Stimulated activated CD8-positive, alpha-beta memory T cell treated with anti-CD3 and anti-CD28 coated beads, Interleukin-2, amount 100 ng/mL, for 1 hour (primary cell): ENCODE measurements around the gene ALG12.
"Not testable (repeated sequence)": the region's sequence is repeated elsewhere in the genome, so short reads cannot be mapped to it uniquely, and the experiment has no call there.

Experiments used
- DNase-seq, 2 donors: peaks; one replicate each; pipeline ENCODE4 v3.0.0-alpha.2; 2020; ENCODE audit warnings: low read depth in 2 of 2

ALG12 gene

GRCh38 chr22:49867303-49868265, 50.7 kb downstream of the ALG12 start:
- no peak for DNase-seq

DNA sequence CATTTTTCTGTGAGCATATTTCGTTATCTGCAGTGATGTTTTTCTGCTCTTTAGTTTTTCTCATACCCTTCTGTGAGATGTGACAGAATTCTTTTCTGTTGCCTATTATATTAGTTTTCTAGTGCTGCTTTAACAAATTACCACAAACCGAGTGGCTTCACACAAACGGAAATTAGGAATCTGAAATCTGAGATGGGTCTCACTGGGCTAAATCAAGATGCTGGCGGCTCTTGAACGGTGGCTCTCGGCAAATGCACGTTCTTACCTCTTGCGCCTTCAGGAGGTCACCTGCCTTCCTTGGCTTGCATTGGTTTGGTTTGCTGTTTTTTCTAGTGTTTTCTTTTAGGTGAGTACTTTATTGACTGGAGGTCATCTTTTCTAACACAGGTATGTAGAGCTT, 51.6 kb downstream of the ALG12 start:
- no peak for DNase-seq

DNA sequence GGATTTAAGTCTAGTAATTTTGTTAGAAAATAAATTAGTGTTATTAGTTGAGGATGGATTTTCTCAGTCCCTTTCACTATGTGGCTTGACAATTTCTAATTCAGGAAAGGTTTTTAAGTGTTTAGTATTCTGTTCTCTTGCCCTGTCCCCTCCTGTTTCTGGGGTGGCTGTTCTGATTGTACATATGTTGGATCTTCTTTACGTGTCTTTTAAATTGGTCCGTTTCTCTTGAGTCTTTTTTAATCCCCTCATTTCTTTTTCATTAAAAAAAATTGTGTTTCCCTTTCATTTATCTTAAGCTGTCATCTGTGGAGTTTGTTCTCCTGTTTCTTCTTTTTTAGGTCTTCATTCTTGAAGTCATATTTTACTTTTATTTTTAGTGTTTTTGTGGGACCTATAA, 52.1 kb downstream of the ALG12 start:
- DNase-seq: no peak

DNA sequence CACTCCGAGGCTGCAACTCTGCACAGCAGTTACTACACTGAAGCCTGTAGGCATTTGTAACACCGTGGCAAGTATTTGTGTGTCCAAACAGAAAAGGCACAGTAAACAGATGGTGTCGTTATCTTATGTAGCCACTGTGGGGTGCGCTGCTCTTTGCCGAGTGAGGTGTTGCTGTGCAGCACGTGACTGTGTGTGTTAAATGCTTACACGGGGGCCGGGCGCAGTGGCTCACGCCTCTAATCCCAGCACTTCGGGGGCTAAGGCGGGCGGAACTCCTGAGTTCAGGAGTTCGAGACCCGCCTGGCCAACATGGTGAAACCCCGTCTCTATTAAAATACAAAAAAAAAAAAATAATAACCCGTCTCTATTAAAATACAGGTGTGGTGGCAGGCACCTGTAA, 53.1 kb downstream of the ALG12 start:
- DNase-seq: no peak

GRCh38 chr22:49863931-49864330, 54.3 kb downstream of the ALG12 start:
- DNase-seq: no peak

DNA sequence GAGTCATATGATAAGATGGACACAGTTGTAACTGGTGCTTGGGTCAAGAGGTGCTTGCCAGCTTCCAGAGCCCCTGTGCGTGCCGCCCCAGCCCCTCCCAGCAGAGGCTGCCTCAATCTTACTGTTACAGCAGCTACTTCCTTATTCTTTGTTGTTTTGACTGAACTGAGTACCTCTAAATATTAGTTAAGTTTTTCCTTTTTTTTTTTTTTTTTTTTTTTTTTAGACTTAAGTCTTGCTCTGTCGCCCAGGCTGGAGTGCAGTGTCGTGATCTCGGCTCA, 55.8 kb downstream of the ALG12 start:
- no peak for DNase-seq

DNA sequence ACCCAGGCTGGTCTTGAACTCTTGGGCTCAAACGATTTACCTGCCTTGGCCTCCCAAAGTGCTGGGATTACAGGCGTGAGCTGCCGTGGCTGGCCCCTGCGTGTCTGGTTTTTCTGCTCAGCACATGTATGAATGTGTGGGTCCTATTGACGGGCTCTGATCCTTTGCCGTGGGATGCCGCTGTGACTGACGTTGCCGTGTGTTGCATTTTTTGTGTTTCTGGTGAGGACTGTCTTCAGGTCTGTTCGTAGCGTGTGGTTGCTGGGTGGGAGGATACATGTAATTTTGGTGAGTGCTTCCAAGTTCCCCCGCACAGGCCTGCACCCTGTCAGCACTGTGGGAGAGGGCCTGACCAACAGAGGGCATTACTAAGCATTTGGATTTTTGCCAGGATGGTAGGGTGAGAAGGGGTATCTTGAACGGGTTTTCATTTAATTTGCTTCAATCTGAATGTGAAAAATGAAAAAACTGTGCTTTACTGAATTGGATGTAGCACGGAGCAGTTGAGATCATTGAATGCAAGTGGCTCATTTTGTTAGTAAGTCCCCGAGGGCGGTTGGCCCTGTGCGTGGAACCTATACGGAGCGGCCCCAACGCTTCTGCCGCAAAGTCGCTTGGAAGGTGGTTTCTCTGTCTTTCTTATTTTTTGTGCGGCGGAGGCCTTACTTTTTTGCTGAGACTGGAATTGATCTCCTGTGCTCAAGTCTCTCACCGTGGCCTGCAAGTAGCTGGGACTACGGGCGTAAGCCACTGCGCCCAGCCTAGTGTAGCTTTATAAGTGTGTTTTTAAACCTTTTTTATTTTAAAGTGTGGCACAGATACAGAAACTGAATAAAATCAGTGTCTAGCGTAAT, 56.4 kb downstream of the ALG12 start:
- DNase-seq: no peak

DNA sequence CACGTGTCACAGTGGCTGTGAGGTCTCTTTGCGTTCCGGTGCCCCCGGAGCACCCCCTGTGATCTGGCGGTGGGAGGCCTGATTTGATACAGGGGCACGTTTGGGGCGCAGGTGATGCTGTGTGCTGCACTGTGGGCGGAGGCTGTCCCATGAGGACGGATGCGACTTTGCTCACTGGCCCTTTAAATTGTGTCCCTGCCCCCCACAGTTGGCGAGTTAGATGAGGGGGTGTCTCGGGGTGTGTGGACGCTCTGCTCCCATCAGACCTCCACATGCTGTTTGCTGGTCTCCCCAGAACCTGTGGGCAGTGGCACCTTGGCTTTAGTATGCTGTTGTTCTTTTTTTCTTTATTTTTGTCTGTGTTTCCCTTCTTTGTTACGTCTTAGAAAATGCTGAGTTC, 59.4 kb downstream of the ALG12 start:
- DNase-seq: no peak

- DNase-seq: no peak
Observed at GRCh38 chr22:49856766-49857618, 61.2 kb downstream of the ALG12 start.

DNA sequence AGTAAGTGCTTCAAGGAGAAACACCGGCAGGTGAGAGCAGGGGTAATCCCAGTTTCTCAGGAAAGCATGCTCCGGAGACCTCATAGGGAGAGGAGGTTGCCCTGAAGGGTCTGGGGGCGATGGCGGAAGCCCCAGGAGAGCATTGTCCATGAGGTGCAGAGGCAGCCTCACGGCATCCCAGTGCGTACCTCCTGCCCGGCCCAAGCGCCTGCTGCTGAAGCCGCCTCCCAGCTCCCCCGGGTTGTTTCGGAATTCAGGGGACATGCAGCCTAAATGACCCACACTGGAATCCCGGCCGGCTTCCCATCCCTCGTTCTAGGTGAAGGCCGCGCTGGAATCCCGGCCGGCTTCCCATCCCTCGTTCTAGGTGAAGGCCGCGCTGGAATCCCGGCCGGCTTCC, 61.9 kb downstream of the ALG12 start:
- no peak for DNase-seq

DNA sequence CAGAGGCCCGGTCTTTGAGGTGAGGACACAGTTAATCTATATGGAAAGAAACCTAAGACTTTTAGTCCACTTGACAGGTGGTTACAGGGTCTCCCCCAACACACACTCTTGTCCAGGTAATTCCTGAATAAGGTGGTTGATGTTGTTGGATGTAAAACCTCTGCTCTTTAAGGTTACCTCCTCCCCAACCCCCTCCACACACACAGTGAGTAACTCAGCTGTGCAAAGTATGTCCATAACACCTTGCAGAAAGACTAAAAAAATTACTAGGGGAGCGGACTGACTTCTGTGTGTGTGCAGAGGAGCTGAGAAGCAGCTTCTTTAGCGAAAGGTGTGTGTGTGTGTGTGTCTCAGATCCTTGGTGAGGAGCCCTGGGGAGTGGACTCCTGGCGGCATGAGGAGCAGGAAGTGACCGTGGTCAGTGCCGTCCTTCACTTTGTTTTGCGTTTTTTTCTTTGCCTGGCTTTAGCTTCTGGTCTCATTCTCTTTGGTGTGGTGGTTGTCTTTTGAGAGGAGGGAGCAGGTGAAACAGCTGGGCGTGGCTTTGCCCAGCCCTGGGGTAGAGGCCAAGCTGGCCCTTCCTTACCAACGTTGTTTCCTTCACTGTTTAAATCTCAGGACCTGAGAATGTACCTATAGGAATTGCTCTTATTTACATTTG, 62.9 kb downstream of the ALG12 start:
- no peak for DNase-seq

GRCh38 chr22:49853981-49854831, 64.0 kb downstream of the ALG12 start:
- DNase-seq: no peak

DNA sequence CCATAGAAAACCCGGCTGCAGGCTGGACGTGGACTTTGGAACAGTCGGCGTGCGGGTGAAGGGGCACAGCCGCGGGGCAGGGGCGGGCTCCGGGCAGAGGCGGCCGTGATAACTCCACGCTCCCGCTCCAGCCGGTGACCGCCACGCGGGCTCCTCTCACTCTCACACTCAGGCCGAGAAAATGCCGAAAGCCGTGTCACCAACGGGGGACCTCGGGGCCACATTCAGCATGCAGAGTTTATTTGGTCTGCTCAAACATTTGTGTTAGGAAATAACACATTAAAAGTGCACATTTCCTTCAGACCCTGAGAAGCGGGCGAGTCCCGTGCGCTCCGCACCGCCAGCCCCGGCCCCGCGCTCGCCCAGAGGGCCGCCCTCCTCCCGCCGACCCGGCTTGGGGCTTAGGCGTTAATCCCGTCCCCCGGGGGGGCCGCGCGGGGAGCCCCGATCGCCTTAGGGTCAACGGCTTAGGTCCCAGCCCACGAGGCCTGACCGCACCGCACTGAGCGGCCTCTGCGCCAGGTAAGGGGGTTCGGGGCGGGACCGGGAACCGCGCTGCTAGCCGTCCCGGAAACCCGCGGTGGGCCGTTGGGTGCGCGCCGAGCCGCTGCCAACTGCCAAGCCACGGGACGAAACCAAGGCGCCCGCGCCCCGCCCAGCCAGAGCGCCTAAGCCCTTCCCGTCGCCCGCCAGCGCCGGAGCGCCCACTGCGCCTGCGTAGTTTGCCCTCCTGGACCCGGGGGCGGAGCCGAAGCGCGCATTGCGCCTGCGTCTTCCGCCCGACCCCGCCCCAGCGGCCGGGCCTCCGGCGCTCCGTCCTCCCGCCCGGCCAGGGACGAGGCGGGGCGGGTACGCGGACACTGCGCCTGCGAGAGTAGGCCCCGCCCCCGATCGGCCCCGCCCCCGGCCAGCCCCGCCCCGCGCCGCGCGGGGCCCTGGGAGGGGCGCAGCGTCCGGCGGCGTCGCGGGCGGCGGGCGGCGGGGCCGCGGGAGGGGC, 65.0 kb downstream of the ALG12 start, which contains the start of gene ZBED4:
Gene ZBED4 (plus strand): TSS at position 947 of the 997 bp plus-strand sequence. CDS start 29,819 bp downstream, outside the sequence.
- DNase-seq: peak; percentile 98

DNA sequence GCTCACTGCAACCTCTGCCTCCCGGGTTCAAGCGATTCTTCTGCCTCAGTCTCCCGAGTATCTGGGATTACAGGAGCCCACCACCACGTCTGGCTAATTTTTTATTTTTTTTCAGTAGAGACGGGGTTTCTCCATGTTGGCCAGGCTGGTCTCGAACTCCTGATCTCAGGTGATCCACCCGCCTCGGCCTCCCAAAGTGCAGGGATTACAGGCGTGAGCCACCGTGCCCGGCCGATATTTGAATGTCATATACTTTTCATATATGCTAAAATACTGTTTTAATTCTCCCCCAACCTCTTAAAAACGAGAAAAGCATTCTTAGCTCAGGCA, 65.7 kb downstream of the ALG12 start:
- not testable (repeated sequence) for DNase-seq

GRCh38 chr22:49850959-49851802, 67.1 kb downstream of the ALG12 start:
- DNase-seq: no peak
